Stimulated activated naive CD4-positive, alpha-beta T cell (primary cell): ENCODE measurements around the gene CLN6.
A peak's percentile ranks its signal among the peaks of the same experiment; 100 is the strongest.

Experiments used
- DNase-seq, 6 experiments: peaks; one replicate each; lab custom pipeline; 2025; lab: John Stamatoyannopoulos, UW

The CLN6 gene

DNA sequence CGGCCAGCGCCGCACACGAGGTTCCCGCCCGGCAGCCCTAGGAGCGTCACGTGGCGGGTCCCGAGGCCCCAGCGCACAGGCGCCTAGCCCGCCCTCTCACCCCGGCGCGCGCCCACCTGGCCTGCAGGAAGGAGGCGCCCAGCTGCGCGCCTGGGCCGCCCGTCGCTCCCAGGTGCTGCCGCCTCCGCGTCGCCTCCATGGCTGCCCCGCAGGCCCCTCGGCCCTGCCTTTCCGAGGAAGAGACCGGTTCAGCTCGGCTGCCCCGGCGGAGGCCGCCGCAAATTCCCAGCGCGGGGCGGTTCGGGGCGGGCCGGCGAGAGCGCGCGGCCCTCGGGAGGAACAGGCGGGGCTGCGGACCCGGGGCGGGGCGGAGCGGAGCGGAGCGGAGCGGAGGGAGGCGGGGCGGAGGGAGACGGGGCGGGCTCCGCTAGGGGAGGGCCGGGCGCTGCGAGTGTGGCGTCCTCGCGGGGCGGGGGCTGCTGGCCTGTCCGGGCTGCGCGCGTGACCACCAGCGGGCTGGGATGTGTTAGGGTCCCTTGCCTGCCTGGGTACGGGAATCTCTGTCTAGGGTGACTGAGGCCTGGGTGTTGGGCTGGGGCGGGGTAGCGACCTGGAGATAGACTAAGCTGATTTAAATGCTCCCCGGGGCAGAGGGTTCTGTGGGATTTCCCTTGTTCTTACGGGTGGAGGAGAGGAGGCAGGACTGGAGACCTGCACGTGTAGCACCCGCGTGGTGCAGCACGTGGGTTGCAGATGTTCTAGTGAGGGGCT, at the start of gene CLN6:
TSS of gene CLN6 (minus strand) at position 343 of the 771 bp plus-strand sequence. CDS start at position 199, 144 bp downstream.
- peak; percentile 66 to 88 (median 83) for DNase-seq

DNA sequence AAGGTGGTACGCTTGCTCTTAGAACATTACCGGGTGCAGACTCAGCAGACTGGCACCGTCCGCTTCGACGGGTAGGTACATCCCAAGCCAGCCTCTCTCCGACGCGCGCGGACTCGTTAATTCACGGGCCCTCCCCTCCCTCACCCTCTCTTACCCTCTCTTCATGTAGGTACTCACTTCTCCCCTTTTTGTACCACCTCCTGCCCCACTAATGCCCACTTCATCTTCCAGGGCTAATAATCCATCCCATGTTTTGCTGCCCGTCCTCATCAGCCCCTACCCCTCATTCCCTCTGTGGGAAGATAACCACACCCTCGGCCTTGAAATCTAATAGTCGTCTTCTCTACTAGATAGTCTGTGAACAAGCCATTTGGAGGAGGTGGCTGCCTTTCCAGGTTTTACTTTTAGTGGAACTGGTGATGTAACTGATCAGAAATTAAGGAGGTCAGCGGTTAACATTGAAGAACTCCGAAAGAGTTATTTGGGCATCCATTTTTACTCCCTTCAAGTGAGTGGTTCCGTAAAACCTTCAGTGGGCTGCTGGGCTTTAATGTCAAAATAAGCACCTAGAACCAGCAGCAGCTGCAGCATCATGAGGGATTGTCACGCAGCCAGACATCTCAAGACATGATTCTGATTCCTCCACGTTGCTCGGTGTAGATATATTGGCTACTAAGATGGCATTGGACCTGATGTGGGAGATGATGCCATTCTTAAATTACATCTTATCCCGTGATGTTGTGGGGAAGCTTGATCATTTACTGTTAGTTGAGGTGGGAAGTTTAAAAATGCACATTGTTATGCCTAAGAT, 49.3 kb upstream of the CLN6 start:
- DNase-seq, result peak in 1 of 6 experiments; percentile 36

DNA sequence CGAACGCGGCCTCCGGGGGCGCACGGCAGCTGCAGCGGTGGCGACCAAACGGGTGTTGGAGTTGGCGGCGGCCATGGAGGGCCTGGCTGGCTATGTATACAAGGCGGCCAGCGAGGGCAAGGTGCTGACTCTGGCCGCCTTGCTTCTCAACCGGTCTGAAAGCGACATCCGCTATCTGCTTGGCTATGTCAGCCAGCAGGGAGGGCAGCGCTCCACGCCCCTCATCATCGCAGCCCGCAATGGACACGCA, 48.7 kb upstream of the CLN6 start:
- DNase-seq, result no peak

GRCh38 chr15:68277603-68278344, 48.2 kb upstream of the CLN6 start, which contains the start of gene FEM1B:
FEM1B (plus strand) TSS chr15:68277745; CDS start chr15:68278418, 673 bp downstream.
- DNase-seq, result peak; percentile 81 to 97 (median 92)

- DNase-seq, result no peak
These were observed 47.6 kb upstream of the CLN6 start for GRCh38 chr15:68277131-68277602.

- peak in 1 of 6 experiments; percentile 40 for DNase-seq
These were observed 47.1 kb upstream of the CLN6 start for GRCh38 chr15:68276668-68277067.

GRCh38 chr15:68275165-68275746, 45.7 kb upstream of the CLN6 start:
- no peak for DNase-seq

GRCh38 chr15:68274201-68274848, 44.8 kb upstream of the CLN6 start:
- DNase-seq, result no peak

DNA sequence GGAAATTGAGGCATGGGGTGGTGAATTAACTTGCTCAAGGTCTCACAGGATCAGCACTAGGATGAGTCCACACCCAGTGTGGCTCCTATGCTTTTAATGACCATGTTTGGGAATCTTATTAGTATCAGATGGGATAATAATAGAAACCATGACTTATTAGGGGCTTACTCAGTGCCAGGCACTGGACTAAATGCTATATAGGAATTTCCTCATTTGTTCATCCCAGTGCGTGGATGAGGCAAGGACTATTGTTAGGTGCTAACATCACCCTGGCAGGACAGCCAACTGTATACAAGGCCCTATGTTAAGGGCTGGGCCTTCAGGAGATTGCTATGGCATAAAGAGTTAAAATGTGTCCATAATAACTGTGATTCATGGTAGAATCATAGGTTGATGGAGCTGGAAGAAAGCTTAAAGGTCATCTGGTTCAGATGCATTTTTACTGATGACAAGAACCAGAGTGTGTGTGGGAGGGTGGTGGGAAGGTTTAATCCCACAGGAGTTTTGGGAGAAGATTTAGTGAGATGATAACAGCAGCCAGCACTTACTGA, 43.3 kb upstream of the CLN6 start:
- DNase-seq, result no peak

DNA sequence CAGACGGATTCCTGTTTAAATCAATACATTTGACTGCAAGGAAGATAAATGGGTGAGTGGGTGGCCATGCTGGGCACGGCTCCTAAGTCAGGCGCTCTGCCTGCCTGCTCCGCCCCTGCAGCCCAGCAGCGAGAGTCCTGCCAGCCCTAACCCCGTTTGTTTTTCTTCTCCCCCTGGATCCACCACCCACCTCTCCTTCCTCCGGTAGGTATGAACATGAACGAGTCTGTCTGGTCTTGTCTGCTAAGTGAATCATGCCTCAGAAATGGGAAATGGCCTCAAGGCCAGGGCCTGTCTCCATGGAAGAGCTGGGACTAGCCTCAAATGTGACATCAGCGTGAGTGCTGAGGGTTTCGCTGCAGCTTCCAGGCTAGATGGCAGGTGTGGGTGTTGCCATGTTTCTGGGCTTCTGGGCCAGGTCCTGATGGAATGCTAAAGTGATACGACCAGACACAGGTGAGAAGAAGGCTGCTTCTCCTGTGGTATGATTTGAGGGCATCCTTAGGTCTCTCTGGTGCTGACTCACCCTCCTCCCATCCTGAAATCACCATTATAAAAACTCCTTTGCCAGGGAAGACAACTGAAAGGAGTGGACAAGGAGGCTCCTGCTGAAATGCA, 42.4 kb upstream of the CLN6 start:
- no peak for DNase-seq

GRCh38 chr15:68268405-68268804, 38.9 kb upstream of the CLN6 start:
- DNase-seq, result no peak

DNA sequence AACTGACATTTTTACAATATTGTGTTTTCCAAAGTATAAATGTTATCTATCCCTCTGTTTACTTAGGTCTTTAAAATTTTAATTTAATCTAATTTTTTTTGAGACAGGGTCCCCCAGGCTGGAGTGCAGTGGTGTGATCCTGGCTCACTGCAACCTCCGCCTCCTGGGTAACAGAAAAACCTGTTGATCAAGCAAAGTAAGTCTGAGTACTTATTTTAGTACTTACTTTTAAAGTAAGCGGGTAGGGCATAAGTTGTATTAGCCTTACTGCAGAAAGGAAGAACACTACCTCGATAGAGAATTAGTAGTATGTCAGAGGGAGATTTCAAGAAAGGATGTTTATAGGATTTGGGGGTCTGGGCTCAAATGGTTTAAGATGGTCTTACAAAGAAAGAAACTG, 36.1 kb upstream of the CLN6 start:
- DNase-seq, result no peak

- no peak for DNase-seq
These were observed 35.6 kb upstream of the CLN6 start for GRCh38 chr15:68265081-68265480.

DNA sequence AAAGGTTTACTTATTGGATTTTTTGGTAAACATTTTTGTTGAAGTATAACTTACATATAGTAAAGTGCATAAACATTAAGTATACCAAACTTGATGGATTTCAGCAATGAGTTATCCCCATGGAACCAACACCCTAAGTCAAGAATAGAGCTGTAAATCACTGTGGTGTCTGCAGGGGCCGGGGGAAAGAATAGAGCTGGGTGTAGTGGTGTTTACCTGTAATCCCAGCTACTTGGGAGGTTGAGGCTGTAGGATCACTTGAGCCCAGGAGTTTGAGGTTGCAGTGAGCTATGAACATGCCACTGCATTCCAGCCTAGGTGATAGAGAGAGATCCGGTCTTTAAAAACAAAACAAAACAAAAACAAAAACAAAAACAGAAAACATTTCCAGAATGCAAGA, 34.8 kb upstream of the CLN6 start:
- no peak for DNase-seq

- no peak for DNase-seq
These were observed 33.2 kb upstream of the CLN6 start for GRCh38 chr15:68262514-68263356.

GRCh38 chr15:68261980-68262379, 32.5 kb upstream of the CLN6 start:
- DNase-seq, result no peak

DNA sequence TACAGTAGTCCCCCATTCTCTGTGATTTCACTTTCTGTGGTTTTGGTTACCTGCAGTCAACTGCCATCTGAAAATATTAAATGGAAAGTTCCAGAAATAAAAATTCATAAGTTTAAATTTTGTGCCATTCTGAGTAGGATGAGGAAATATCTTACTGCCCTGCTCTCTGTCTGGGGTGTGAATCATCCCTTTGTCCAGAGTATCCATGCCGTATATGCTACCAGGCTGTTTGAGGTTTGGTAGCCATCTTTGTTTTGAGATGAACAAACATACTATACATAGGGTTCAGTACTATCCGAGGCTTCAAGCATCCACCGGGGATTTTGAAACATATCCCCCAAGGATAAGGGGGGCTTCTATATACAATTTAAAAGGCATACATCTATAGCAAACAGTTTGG, 31.7 kb upstream of the CLN6 start:
- no peak for DNase-seq

DNA sequence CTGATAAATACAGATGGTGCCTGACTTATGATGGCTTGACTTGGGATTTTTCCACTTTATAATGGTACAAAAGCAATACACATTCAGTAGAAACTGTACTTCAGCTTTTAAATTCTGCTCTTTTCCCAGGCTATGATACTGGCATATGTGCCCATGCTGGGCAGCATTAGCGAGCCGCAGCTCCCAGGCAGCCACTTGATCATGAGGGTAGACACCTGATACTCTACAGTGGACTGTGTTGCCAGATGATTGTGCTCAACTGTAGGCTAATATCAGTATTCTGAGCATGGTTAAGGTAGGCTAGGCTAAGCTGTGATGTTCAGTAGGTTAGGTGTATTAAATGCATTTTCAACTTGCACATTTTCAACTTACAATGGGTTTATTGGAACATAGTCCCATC, 30.4 kb upstream of the CLN6 start:
- DNase-seq, result no peak

- peak in 4 of 6 experiments; percentile 2 to 22 (median 12) for DNase-seq
These were observed 29.2 kb upstream of the CLN6 start for GRCh38 chr15:68258692-68259091.
